HepG2 (cell line): ENCODE data around the gene SLC45A1. TPM values are rescaled to one million over a fixed set of nuclear protein-coding genes. Genes with fewer than 3 reads are reported as not detected.

Experiments used
- ATAC-seq: fragments of 200-7000 bp; cut with Tn5 transposase; 3 replicates; pipeline ENCODE4 v1.9.1; 2020; ENCODE audit warnings: mild to moderate bottlenecking, moderate library complexity
- BruUV-seq: library from RNA; stranded (reverse); fragments of 400-500 nt; replicated peaks from 2 replicates; lab custom pipeline; 2021; lab: Mats Ljungman, UMichigan
- CTCF ChIA-PET: fragments of 300-600 bp; formaldehyde crosslinking; extraction: SDS; loops from one replicate; lab custom pipeline; 2021; ENCODE audit warnings: low total read pairs, inconsistent platforms, low intra/inter-chr PET ratio; lab: Yijun Ruan, JAX
- POLR2A ChIA-PET: fragments of 350-600 bp; sonication (Branson Sonifier 250); formaldehyde crosslinking; loops from one replicate; lab custom pipeline; 2020; ENCODE audit warnings: antibody characterized with exemption, inconsistent platforms; lab: Yijun Ruan, JAX
- DNase-seq: peaks from one replicate; pipeline ENCODE4 v3.0.0-alpha.2; 2015; ENCODE audit warnings: low spot score
- FAIRE-seq: peaks from 3 replicates; lab custom pipeline; 2011; peaks lifted over from hg19 to GRCh38; lab: Jason Lieb, UNC
- H2AFZ ChIP-seq: one replicate; pipeline ENCODE4 v1.6.1; 2011; ENCODE audit warnings: low read length, inconsistent platforms
- H3K27ac ChIP-seq: fragments of 300-600 bp; 3 replicates; pipeline ENCODE4 v1.8.0; 2011; ENCODE audit warnings: mixed run types, mild to moderate bottlenecking, mixed read lengths, low read length, inconsistent platforms; ENCODE audit not compliant: insufficient read depth; ENCODE audit errors: extremely low read length
- H3K27me3 ChIP-seq, 2 experiments: fragments of 200-600 bp in 1 of 2; 2 replicates in 1 of 2; 3 replicates in 1 of 2; pipeline versions ENCODE4 v1.6.0 to v1.8.0; 2011; ENCODE audit warnings: low read length in 2 of 2, mild to moderate bottlenecking in 2 of 2, moderate library complexity in 2 of 2, inconsistent platforms in 1 of 2; ENCODE audit not compliant: insufficient read depth in 2 of 2, control insufficient read depth in 1 of 2
- H3K36me3 ChIP-seq, 2 experiments: fragments of 200-600 bp in 1 of 2; replicated peaks in 1 of 2; 2 replicates in 1 of 2; 3 replicates in 1 of 2; pipeline versions ENCODE4 v1.5.1 to v1.8.0; 2011; ENCODE audit warnings: low read length in 2 of 2, inconsistent platforms in 1 of 2; ENCODE audit not compliant: insufficient read depth in 2 of 2, control insufficient read depth in 1 of 2
- H3K4me1 ChIP-seq: 2 replicates; pipeline ENCODE4 v1.5.1; 2012; ENCODE audit warnings: low read length, inconsistent platforms; ENCODE audit not compliant: insufficient read depth
- H3K4me2 ChIP-seq: 2 replicates; pipeline ENCODE4 v1.6.0; 2011; ENCODE audit warnings: low read depth, low read length, inconsistent platforms
- H3K4me3 ChIP-seq, 3 experiments: fragments of 200-600 bp in 1 of 3; sonication (generic), shearing (Covaris generic) in 1 of 3; replicated peaks in 1 of 3; 2 replicates each; pipeline ENCODE4 v1.5.1; 2011 to 2016; ENCODE audit warnings: low read length in 3 of 3, inconsistent platforms in 2 of 3, low read depth in 2 of 3, mild to moderate bottlenecking in 2 of 3, control low read depth in 1 of 3, mixed read lengths in 1 of 3; ENCODE audit not compliant: insufficient read depth in 1 of 3
- H3K79me2 ChIP-seq: one replicate; pipeline ENCODE4 v1.6.1; 2011; ENCODE audit warnings: low read length, inconsistent platforms; ENCODE audit not compliant: insufficient read depth
- H3K9ac ChIP-seq: 2 replicates; pipeline ENCODE4 v1.6.0; 2011; ENCODE audit warnings: mild to moderate bottlenecking, low read depth, low read length, inconsistent platforms; ENCODE audit not compliant: insufficient read depth
- H3K9me3 ChIP-seq: 2 replicates; pipeline ENCODE4 v1.5.1; 2012; ENCODE audit warnings: mild to moderate bottlenecking, low read length
- H4K20me1 ChIP-seq: 2 replicates; pipeline ENCODE4 v1.6.0; 2011; ENCODE audit warnings: inconsistent platforms, mild to moderate bottlenecking, low read length, moderate library complexity; ENCODE audit not compliant: insufficient read depth
- HNRNPUL1 ChIP-seq: fragments of 200-400 bp; formaldehyde crosslinking; IDR thresholded peaks from 2 replicates; pipeline ENCODE4 v1.6.1; 2017; ENCODE audit warnings: low read depth, mild to moderate bottlenecking, low read length, moderate library complexity
- MBNL3 ChIP-seq: fragments of 250-450 bp; sonication (Bioruptor Pico); conservative IDR thresholded peaks from 2 replicates; pipeline ENCODE4 v1.8.0; 2022; ENCODE audit warnings: mild to moderate bottlenecking, inconsistent platforms
- NFE2L2 ChIP-seq: fragments of 150-350 bp; IDR thresholded peaks from 2 replicates; pipeline ENCODE4 v1.6.1; 2014; ENCODE audit warnings: low read length
- PAF1 ChIP-seq: IDR thresholded peaks from 2 replicates; pipeline ENCODE4 v1.6.1; 2016; ENCODE audit warnings: missing genetic modification reagents, missing compliant biosample characterization
- TEAD3 ChIP-seq: optimal IDR thresholded peaks from 2 replicates; pipeline ENCODE3; 2016; ENCODE audit warnings: borderline replicate concordance
- ZFX ChIP-seq: sonication (generic); formaldehyde crosslinking; IDR thresholded peaks from 2 replicates; pipeline ENCODE4 v1.4.0; 2020; ENCODE audit warnings: mild to moderate bottlenecking, low read depth, missing genetic modification reagents, moderate library complexity
- ZNF160 ChIP-seq: sonication (generic); formaldehyde crosslinking; IDR thresholded peaks from 2 replicates; pipeline ENCODE4 v1.8.0; 2022; ENCODE audit warnings: mild to moderate bottlenecking, inconsistent platforms, missing genetic modification reagents
- ZNF235 ChIP-seq: sonication (generic); formaldehyde crosslinking; IDR thresholded peaks from 2 replicates; pipeline ENCODE4 v1.8.1; 2023; ENCODE audit warnings: mild to moderate bottlenecking, missing genetic modification reagents, borderline replicate concordance
- ZNF256 ChIP-seq: sonication (generic); formaldehyde crosslinking; conservative IDR thresholded peaks from 2 replicates; pipeline ENCODE4 v1.4.0; 2020; ENCODE audit warnings: missing genetic modification reagents
- ZNF569 ChIP-seq: sonication (generic); formaldehyde crosslinking; IDR thresholded peaks from 2 replicates; pipeline ENCODE4 v1.5.0; 2020; ENCODE audit warnings: mild to moderate bottlenecking, missing genetic modification reagents, moderate library complexity, borderline replicate concordance
- ZNF766 ChIP-seq: sonication (generic); formaldehyde crosslinking; IDR thresholded peaks from 2 replicates; pipeline ENCODE4 v1.5.0; 2020; ENCODE audit warnings: missing genetic modification reagents, borderline replicate concordance
- WGBS: methylation state at CpG from one replicate; pipeline ENCODE4 v1.1.6; 2017; ENCODE audit warnings: low lambda C conversion rate; 5-methylcytosine and 5-hydroxymethylcytosine counted together
- in situ Hi-C: cut with HindIII; loops from 2 replicates; pipeline ENCODE4 v1.10.0; 2017; ENCODE audit warnings: low pct_unique_long_range_greater_than_20kb; ENCODE audit not compliant: extremely low pct_ligation_motif_present
- intact Hi-C: fragments of 100-400 bp; cut with micrococcal nuclease; formaldehyde crosslinking; loops from one replicate; pipeline ENCODE4 v1.10.0; 2022; ENCODE audit not compliant: unreplicated experiment
- polyA plus RNA-seq, 8 experiments: library from polyadenylated mRNA; depleted of rRNA in 3 of 8; stranded (reverse) in 7 of 8; unstranded in 1 of 8; fragments of >200 nt; fragmentation: Illumina TruSeq in 4 of 8; extraction: Trizol in 4 of 8; gene quantifications; 2 replicates each; pipeline versions ENCODE4 v1.2.1 to v1.2.3, GENCODE V29; 2011 to 2016; ENCODE audit warnings: low read depth in 4 of 8, missing spikeins in 1 of 8, mixed read lengths in 1 of 8; ENCODE audit not compliant: insufficient read depth in 1 of 8
- total RNA-seq, 5 experiments: library from RNA; depleted of rRNA; stranded (reverse); fragments of >200 nt; fragmentation: Illumina TruSeq; extraction: Trizol; gene quantifications; 2 replicates each; pipeline ENCODE4 v1.2.3, GENCODE V29; 2016; ENCODE audit warnings: low read depth in 1 of 5
- TF ChIP-seq, protein P1 (sequence below): sonication (generic); formaldehyde crosslinking; IDR thresholded peaks from 2 replicates; pipeline ENCODE4 v1.9.0; 2021; ENCODE audit warnings: missing genetic modification reagents, borderline replicate concordance
- TF ChIP-seq, protein P2 (sequence below): IDR thresholded peaks from 2 replicates; pipeline ENCODE4 v1.6.1; 2012; ENCODE audit warnings: inconsistent platforms
- TF ChIP-seq, protein P3 (sequence below): sonication (generic); IDR thresholded peaks from 2 replicates; pipeline ENCODE4 v1.6.1; 2016; ENCODE audit warnings: low read depth, borderline replicate concordance
- TF ChIP-seq, protein P4 (sequence below): sonication (generic); formaldehyde crosslinking; conservative IDR thresholded peaks from 2 replicates; pipeline ENCODE4 v1.4.0; 2020; ENCODE audit warnings: mild to moderate bottlenecking, missing genetic modification reagents, moderate library complexity

SLC45A1 gene
- total and polyA plus RNA-seq, 2 of the 13 experiments (the other 11 are each of a cell fraction or from before 2014, with no cell fraction given), result not detected

DNA sequence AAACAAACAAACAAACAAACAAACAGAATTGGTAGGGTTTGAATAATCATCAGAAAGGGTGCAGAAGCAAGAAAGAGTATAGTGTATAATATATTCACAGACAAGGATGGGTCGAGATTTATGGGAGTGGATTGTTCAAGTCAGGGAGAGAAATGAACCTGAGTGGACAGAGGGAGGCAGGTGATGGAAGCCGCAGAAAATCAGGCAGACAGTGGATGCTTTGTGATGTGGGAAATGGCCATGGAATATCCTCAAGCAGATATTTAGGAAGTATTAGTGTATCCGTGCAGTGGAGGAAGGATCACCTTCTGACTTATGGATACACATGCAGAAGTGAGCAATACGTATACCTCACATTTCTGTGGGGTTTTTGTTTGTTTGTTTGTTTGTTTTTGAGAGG, 14.0 kb upstream of the SLC45A1 start (continued):
- TF ChIP-seq, protein P1, sequence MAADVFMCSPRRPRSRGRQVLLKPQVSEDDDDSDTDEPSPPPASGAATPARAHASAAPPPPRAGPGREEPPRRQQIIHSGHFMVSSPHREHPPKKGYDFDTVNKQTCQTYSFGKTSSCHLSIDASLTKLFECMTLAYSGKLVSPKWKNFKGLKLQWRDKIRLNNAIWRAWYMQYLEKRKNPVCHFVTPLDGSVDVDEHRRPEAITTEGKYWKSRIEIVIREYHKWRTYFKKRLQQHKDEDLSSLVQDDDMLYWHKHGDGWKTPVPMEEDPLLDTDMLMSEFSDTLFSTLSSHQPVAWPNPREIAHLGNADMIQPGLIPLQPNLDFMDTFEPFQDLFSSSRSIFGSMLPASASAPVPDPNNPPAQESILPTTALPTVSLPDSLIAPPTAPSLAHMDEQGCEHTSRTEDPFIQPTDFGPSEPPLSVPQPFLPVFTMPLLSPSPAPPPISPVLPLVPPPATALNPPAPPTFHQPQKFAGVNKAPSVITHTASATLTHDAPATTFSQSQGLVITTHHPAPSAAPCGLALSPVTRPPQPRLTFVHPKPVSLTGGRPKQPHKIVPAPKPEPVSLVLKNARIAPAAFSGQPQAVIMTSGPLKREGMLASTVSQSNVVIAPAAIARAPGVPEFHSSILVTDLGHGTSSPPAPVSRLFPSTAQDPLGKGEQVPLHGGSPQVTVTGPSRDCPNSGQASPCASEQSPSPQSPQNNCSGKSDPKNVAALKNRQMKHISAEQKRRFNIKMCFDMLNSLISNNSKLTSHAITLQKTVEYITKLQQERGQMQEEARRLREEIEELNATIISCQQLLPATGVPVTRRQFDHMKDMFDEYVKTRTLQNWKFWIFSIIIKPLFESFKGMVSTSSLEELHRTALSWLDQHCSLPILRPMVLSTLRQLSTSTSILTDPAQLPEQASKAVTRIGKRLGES (CRISPR knock-in tag), result no peak
- TF ChIP-seq, protein P2, sequence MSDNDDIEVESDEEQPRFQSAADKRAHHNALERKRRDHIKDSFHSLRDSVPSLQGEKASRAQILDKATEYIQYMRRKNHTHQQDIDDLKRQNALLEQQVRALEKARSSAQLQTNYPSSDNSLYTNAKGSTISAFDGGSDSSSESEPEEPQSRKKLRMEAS, result no peak
- TF ChIP-seq ZFX (CRISPR knock-in tag) (no peak), NFE2L2 (no peak)
- TF ChIP-seq, all 625 proteins: peak for 0

DNA sequence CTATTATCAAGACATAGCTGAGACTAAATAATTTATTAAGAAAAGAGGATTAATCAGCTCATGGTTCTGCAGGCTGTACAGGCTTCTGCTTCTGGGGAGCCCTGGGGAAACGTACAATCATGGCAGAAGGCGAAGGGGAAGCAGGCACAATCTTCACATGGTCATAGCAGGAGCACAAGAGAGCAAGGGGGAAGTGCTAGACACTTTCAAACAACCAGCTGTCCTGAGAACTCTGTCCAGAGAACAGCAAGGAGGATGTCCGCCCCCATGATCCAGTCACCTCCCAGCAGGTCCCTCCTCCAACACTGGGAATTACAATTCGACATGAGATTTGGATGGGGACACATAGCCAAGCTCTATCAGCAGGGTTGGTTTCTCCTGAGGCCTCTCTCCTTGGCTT, 10.3 kb upstream of the SLC45A1 start:
- Histone ChIP-seq H3K4me2 (no peak overlapping the region), H4K20me1 (no peaks in the 10 kb centered on the region), H3K36me3 (no peaks in the 10 kb centered on the region), H3K9me3 (no peaks in the 10 kb centered on the region), H3K27me3 (no peaks in the 10 kb centered on the region), H3K27ac (no peak overlapping the region), H3K79me2 (no peaks in the 10 kb centered on the region), H3K4me1 (peaks cover 36% of the 10 kb centered on the region), H2AFZ (no peak overlapping the region), H3K4me3 (no peak overlapping the region), H3K9ac (no peak overlapping the region)
- no peak for DNase-seq
- FAIRE-seq, result no peak
- in situ Hi-C loops, result no loop called here
- no TSS peak for BruUV-seq
- ChIA-PET POLR2A (interaction anchor here (1.1 kb wide), 1 partner anchor 107 kb away, joined by 3 read pairs; no protein-coding TSS in a partner anchor), CTCF (no interaction called here)
- intact Hi-C loops, result no loop called here
- WGBS, result 87% methylated on average over 4 of the region's 4 CpGs
- TF ChIP-seq ZNF256 (CRISPR knock-in tag), result no peak
- no peak for TF ChIP-seq ZNF569 (CRISPR knock-in tag)
- TF ChIP-seq TEAD3 (CRISPR knock-in tag), result no peak
- TF ChIP-seq, protein P3, sequence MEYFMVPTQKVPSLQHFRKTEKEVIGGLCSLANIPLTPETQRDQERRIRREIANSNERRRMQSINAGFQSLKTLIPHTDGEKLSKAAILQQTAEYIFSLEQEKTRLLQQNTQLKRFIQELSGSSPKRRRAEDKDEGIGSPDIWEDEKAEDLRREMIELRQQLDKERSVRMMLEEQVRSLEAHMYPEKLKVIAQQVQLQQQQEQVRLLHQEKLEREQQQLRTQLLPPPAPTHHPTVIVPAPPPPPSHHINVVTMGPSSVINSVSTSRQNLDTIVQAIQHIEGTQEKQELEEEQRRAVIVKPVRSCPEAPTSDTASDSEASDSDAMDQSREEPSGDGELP, result no peak
- no peak for TF ChIP-seq HNRNPUL1
- no peak for TF ChIP-seq ZNF766 (CRISPR knock-in tag)
- TF ChIP-seq, protein P4, sequence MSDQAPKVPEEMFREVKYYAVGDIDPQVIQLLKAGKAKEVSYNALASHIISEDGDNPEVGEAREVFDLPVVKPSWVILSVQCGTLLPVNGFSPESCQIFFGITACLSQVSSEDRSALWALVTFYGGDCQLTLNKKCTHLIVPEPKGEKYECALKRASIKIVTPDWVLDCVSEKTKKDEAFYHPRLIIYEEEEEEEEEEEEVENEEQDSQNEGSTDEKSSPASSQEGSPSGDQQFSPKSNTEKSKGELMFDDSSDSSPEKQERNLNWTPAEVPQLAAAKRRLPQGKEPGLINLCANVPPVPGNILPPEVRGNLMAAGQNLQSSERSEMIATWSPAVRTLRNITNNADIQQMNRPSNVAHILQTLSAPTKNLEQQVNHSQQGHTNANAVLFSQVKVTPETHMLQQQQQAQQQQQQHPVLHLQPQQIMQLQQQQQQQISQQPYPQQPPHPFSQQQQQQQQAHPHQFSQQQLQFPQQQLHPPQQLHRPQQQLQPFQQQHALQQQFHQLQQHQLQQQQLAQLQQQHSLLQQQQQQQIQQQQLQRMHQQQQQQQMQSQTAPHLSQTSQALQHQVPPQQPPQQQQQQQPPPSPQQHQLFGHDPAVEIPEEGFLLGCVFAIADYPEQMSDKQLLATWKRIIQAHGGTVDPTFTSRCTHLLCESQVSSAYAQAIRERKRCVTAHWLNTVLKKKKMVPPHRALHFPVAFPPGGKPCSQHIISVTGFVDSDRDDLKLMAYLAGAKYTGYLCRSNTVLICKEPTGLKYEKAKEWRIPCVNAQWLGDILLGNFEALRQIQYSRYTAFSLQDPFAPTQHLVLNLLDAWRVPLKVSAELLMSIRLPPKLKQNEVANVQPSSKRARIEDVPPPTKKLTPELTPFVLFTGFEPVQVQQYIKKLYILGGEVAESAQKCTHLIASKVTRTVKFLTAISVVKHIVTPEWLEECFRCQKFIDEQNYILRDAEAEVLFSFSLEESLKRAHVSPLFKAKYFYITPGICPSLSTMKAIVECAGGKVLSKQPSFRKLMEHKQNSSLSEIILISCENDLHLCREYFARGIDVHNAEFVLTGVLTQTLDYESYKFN, result no peak
- TF ChIP-seq ZNF235 (CRISPR knock-in tag), result no peak
- no peak for TF ChIP-seq ZNF160 (CRISPR knock-in tag)
- no peak for TF ChIP-seq PAF1 (CRISPR knock-in tag)
- TF ChIP-seq MBNL3 (CRISPR knock-in tag), result no peak
- no peak for ATAC-seq
